ENCODE data around the gene CDKL1. TPM values are rescaled to one million over a fixed set of nuclear protein-coding genes. Genes with fewer than 3 reads are reported as not detected.

CDKL1 gene
- total RNA-seq = 4.7 and 10.5 TPM in 2 replicates

GRCh38 chr14:50396631-50397389, at the start of gene CDKL1:
Gene CDKL1 (minus strand): TSS chr14:50396881. CDS start chr14:50395868, 1,013 bp downstream.
- Histone ChIP-seq H3K27ac (ENCODE audit: low read depth, low read length) (peak within 1 kb of the TSS; percentile 79), H4K20me1 (ENCODE audit: insufficient read depth, low read length) (no peaks in the 10 kb centered on the region), H3K79me2 (ENCODE audit: insufficient read depth, low read length) (peaks cover 3% of the 10 kb centered on the region), H3K27me3 (ENCODE audit: insufficient read depth, low read length) (no peaks in the 10 kb centered on the region), H2AFZ (ENCODE audit: low read length) (peak within 1 kb of the TSS; percentile 93), H3K36me3 (ENCODE audit: insufficient read depth, low read length) (no peaks in the 10 kb centered on the region), H3K9me3 (ENCODE audit: low read depth, low read length) (no peaks in the 10 kb centered on the region), H3K4me1 (ENCODE audit: insufficient read depth, low read length) (peaks cover 34% of the 10 kb centered on the region), H3K4me3 (ENCODE audit: insufficient read depth, low read length) (peak within 1 kb of the TSS; percentile 87), H3K4me2 (ENCODE audit: insufficient read depth, low read length) (peak within 1 kb of the TSS; percentile 95)
- DNase-seq (ENCODE audit: insufficient read length, low spot score, missing footprints) = peak; percentile 92
- TF ChIP-seq CTCF (IDR thresholded peaks at IDR 0.05; ENCODE audit: extremely low read depth, low read depth, low read length) = no peak

GRCh38 chr14:50434528-50434927, 37.8 kb upstream of the CDKL1 start:
- H3K27me3 ChIP-seq (ENCODE audit: insufficient read depth, low read length) = no peaks in the 10 kb centered on the region
- no peak for TF ChIP-seq CTCF (IDR thresholded peaks at IDR 0.05; ENCODE audit: extremely low read depth, low read depth, low read length)

GRCh38 chr14:50432131-50432530, 35.5 kb upstream of the CDKL1 start:
- Histone ChIP-seq H3K9me3 (ENCODE audit: low read depth, low read length) (no peaks in the 10 kb centered on the region), H3K4me1 (ENCODE audit: insufficient read depth, low read length) (no peaks in the 10 kb centered on the region), H3K79me2 (ENCODE audit: insufficient read depth, low read length) (peaks cover 4% of the 10 kb centered on the region), H3K4me3 (ENCODE audit: insufficient read depth, low read length) (no peak overlapping the region), H3K27me3 (ENCODE audit: insufficient read depth, low read length) (no peaks in the 10 kb centered on the region), H3K36me3 (ENCODE audit: insufficient read depth, low read length) (peaks cover 63% of the 10 kb centered on the region), H4K20me1 (ENCODE audit: insufficient read depth, low read length) (no peaks in the 10 kb centered on the region), H3K4me2 (ENCODE audit: insufficient read depth, low read length) (no peak overlapping the region), H3K27ac (ENCODE audit: low read depth, low read length) (no peak overlapping the region), H2AFZ (ENCODE audit: low read length) (no peak overlapping the region)
- DNase-seq (ENCODE audit: insufficient read length, low spot score, missing footprints) = no peak
- no peak for TF ChIP-seq CTCF (IDR thresholded peaks at IDR 0.05; ENCODE audit: extremely low read depth, low read depth, low read length)

More at GRCh38 chr14:50434528-50434927, 37.8 kb upstream of the CDKL1 start:
- Histone ChIP-seq H3K9me3 (ENCODE audit: low read depth, low read length) (no peaks in the 10 kb centered on the region), H3K4me2 (ENCODE audit: insufficient read depth, low read length) (no peak overlapping the region), H3K36me3 (ENCODE audit: insufficient read depth, low read length) (peaks cover 62% of the 10 kb centered on the region), H3K27ac (ENCODE audit: low read depth, low read length) (no peak overlapping the region), H2AFZ (ENCODE audit: low read length) (no peak overlapping the region), H3K4me3 (ENCODE audit: insufficient read depth, low read length) (no peak overlapping the region), H3K79me2 (ENCODE audit: insufficient read depth, low read length) (peaks cover 2% of the 10 kb centered on the region), H4K20me1 (ENCODE audit: insufficient read depth, low read length) (no peaks in the 10 kb centered on the region), H3K4me1 (ENCODE audit: insufficient read depth, low read length) (no peaks in the 10 kb centered on the region)
- DNase-seq (ENCODE audit: insufficient read length, low spot score, missing footprints) = no peak

- Histone ChIP-seq H4K20me1 (ENCODE audit: insufficient read depth, low read length) (no peaks in the 10 kb centered on the region), H3K9me3 (ENCODE audit: low read depth, low read length) (no peaks in the 10 kb centered on the region), H3K4me2 (ENCODE audit: insufficient read depth, low read length) (no peak overlapping the region), H3K27ac (ENCODE audit: low read depth, low read length) (peak overlapping the region; percentile 42), H3K36me3 (ENCODE audit: insufficient read depth, low read length) (peaks cover 40% of the 10 kb centered on the region), H2AFZ (ENCODE audit: low read length) (no peak overlapping the region), H3K79me2 (ENCODE audit: insufficient read depth, low read length) (peaks cover 2% of the 10 kb centered on the region), H3K4me3 (ENCODE audit: insufficient read depth, low read length) (no peak overlapping the region), H3K27me3 (ENCODE audit: insufficient read depth, low read length) (no peaks in the 10 kb centered on the region), H3K4me1 (ENCODE audit: insufficient read depth, low read length) (peaks cover 9% of the 10 kb centered on the region)
- DNase-seq (ENCODE audit: insufficient read length, low spot score, missing footprints) = no peak
- no peak for TF ChIP-seq CTCF (IDR thresholded peaks at IDR 0.05; ENCODE audit: extremely low read depth, low read depth, low read length)
Observed at GRCh38 chr14:50425816-50426215, 29.1 kb upstream of the CDKL1 start.

Measured in osteoblast (primary cell).